Measurements from ENCODE around the gene ARHGEF28. TPM values are rescaled to one million over a fixed set of nuclear protein-coding genes. Genes with fewer than 3 reads are reported as not detected.

The ARHGEF28 gene
- total and polyA plus RNA-seq, 12 donors: 0.62 to 3.4 (median 1.5) TPM

DNA sequence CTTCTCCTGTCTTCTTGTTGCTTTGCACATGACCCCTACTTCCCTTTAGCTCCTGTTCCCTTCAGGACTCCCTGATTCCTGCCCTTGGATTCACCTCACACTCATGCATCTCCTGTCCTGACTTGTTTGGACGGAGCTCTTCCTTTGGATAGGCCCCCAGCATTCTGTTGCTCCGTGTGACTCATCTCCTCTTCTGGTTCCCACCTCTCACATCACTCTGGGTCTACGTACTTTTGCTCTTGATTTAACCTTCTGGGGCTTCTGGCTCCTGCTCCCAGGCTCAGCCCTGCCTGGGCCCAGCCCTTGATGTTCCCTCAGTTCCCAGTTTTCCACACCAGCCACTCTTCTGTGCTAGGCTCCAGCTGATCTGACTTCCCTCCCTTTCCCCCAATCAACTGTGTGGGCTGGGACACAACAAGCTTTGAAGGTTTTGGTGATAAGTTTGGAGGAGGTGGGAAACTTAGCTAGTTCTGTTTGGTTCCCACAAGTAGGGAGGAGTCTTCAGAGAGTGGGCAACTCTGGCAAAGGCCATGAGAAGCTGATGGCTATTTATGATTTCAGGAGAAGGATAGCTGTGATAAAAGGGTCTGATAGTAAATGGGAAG lies 331.5 kb downstream of the ARHGEF28 start:
- TF ChIP-seq, protein P1, sequence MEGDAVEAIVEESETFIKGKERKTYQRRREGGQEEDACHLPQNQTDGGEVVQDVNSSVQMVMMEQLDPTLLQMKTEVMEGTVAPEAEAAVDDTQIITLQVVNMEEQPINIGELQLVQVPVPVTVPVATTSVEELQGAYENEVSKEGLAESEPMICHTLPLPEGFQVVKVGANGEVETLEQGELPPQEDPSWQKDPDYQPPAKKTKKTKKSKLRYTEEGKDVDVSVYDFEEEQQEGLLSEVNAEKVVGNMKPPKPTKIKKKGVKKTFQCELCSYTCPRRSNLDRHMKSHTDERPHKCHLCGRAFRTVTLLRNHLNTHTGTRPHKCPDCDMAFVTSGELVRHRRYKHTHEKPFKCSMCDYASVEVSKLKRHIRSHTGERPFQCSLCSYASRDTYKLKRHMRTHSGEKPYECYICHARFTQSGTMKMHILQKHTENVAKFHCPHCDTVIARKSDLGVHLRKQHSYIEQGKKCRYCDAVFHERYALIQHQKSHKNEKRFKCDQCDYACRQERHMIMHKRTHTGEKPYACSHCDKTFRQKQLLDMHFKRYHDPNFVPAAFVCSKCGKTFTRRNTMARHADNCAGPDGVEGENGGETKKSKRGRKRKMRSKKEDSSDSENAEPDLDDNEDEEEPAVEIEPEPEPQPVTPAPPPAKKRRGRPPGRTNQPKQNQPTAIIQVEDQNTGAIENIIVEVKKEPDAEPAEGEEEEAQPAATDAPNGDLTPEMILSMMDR (IDR thresholded peaks at IDR 0.05): no peak
- intact Hi-C loops (cut with DNase I): no loop called here
- H3K9me3 ChIP-seq: peaks cover 0 to 2% (median 0%) of the 10 kb centered on the region in 11 donors
- no peak overlapping the region for H3K27ac ChIP-seq
- H3K36me3 ChIP-seq: no peaks in the 10 kb centered on the region
- 80 to 83% methylated on average over 3 of the region's 3 CpGs for WGBS, 2 donors
- H3K4me3 ChIP-seq: no peak overlapping the region
- DNase-seq (no peak), ATAC-seq (no peak)
- no peaks in the 10 kb centered on the region for H3K4me1 ChIP-seq
- peaks cover 0 to 5% (median 0%) of the 10 kb centered on the region in 7 donors for H3K27me3 ChIP-seq

DNA sequence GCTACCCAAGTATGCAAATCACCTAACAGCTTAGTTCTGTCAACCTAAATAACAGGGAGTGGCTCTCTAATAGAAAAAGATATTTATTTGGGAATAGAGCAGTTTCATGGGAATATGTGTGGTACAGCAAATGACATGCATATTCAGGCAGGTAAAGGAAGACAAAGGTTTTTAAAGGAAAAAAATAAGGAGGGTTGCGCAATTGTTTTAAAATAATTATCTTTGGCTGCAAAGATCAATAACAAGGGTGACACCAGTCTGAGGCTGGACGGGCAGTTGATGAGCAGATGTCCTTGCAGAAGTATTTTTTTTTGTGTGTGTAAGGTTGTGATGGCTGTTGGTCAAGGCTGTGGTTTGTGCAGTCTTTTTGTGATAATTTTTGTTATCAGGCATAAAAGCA lies 332.0 kb downstream of the ARHGEF28 start:
- 83 to 95% methylated on average over 2 of the region's 2 CpGs for WGBS, 2 donors
- Histone ChIP-seq H3K4me1 (no peaks in the 10 kb centered on the region), H3K27ac (no peak overlapping the region), H3K9me3 (peaks cover 0 to 2% (median 0%) of the 10 kb centered on the region in 11 donors), H3K27me3 (peaks cover 0 to under 1% (median 0%) of the 10 kb centered on the region in 7 donors), H3K36me3 (no peaks in the 10 kb centered on the region), H3K4me3 (no peak overlapping the region)
- TF ChIP-seq, protein P1 (IDR thresholded peaks at IDR 0.05): no peak
- DNase-seq (no peak), ATAC-seq (no peak)
- intact Hi-C loops (cut with DNase I): no loop called here

DNA sequence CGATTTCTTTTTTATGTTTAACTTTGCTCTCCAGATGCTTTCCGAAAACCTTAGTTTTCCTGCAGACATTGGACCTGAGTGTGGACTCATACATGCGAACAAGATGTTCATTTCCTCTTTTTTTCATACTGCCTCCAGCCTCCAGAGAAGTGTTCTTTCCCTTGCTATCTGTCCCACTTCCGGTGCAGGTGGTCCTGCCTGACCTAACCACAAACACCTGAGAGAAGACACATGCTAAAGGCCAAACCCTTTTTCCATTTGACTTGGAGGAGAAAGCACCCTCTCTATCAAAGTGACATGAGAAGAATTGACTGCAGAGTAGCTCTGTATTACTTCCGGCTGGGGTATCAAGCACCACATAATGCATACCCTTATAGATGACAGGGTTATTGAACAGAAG lies 334.0 kb downstream of the ARHGEF28 start:
- intact Hi-C loops (cut with DNase I): no loop called here
- no peak for ATAC-seq
- DNase-seq: no peak
- TF ChIP-seq, protein P1 (IDR thresholded peaks at IDR 0.05): no peak
- Histone ChIP-seq H3K27ac (no peak overlapping the region), H3K36me3 (no peaks in the 10 kb centered on the region), H3K9me3 (peaks cover 0 to 3% (median 0%) of the 10 kb centered on the region in 11 donors), H3K4me1 (no peaks in the 10 kb centered on the region), H3K4me3 (no peak overlapping the region), H3K27me3 (no peaks in the 10 kb centered on the region)
- WGBS, 2 donors: 81 to 91% methylated on average over 5 of the region's 5 CpGs

DNA sequence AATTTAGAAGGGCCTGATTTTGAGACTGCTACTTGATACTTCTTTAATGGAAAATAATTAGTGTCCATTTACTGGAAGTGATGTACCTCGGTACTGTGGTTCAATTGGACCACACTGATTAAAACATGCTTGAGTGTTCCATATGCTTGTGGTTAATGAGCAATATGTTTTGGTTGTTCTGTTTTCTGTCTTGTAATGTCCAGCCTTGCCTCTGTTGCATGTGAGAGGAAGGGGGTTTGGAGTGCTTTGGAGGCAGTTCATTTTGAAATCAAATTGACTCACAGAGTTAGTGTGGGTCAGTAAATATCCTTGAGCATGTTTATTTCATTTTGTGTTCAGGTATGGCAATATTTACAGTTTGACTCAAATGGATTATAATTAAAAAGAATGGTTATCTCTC lies 334.4 kb downstream of the ARHGEF28 start:
- no peak overlapping the region for H3K27ac ChIP-seq
- H3K36me3 ChIP-seq: no peaks in the 10 kb centered on the region
- peaks cover 0 to 2% (median 0%) of the 10 kb centered on the region in 11 donors for H3K9me3 ChIP-seq
- TF ChIP-seq, protein P1 (IDR thresholded peaks at IDR 0.05): no peak
- H3K27me3 ChIP-seq: no peaks in the 10 kb centered on the region
- WGBS, 2 donors: 92 to 94% methylated on average over 1 of the region's 1 CpG
- H3K4me1 ChIP-seq: no peaks in the 10 kb centered on the region
- intact Hi-C loops (cut with DNase I): no loop called here
- ATAC-seq (no peak), DNase-seq (no peak)
- H3K4me3 ChIP-seq: no peak overlapping the region
